Kidney glomerular epithelial cell (primary cell): ENCODE measurements around the gene B4GALT6.
A peak's percentile ranks its signal among the peaks of the same experiment; 100 is the strongest.

Experiments
- DNase-seq: peaks from one replicate; lab custom pipeline; 2025; lab: John Stamatoyannopoulos, UW

Gene B4GALT6

DNA sequence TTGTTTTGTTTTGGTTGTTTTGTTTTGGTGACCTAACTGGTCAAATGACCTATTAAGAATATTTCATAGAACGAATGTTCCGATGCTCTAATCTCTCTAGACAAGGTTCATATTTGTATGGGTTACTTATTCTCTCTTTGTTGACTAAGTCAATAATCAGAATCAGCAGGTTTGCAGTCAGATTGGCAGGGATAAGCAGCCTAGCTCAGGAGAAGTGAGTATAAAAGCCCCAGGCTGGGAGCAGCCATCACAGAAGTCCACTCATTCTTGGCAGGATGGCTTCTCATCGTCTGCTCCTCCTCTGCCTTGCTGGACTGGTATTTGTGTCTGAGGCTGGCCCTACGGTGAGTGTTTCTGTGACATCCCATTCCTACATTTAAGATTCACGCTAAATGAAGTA is 92.8 kb downstream of the B4GALT6 start, which contains the start of gene TTR:
Gene TTR (plus strand): TSS at position 250 of the 400 bp plus-strand sequence. CDS start 26 bp downstream, at position 276.
- no peak for DNase-seq

DNA sequence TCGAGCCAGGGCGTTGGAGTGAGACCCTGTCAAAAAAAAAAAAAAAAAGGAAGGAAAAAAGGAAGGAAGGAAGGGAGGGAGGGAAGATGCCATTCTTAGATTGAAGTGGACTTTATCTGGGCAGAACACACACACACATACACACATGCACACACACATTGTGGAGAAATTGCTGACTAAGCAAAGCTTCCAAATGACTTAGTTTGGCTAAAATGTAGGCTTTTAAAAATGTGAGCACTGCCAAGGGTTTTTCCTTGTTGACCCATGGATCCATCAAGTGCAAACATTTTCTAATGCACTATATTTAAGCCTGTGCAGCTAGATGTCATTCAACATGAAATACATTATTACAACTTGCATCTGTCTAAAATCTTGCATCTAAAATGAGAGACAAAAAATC is 93.3 kb downstream of the B4GALT6 start:
- DNase-seq: no peak

- no peak for DNase-seq
Observed at GRCh38 chr18:31590570-31590969, 93.8 kb downstream of the B4GALT6 start.

- DNase-seq: no peak
Observed at GRCh38 chr18:31587529-31587928, 96.9 kb downstream of the B4GALT6 start.

DNA sequence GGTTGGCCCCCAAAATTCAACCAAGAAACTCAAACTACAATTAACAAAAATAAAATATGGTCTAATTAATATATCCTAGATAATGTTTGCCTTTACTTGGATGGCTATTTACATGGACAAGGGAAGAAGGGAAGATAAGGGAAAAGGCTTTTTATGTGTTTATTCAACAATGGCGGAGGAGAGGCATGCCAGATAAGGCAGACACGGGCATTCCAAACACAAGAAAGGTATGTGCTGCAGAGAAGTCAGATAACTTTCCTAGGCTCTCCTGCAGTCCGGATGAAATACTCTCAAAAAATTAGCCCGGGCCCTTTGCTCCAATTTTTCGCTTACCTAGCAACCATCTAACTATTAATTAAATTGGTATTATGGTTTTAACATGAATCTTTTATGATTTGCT is 97.8 kb downstream of the B4GALT6 start:
- DNase-seq: no peak

GRCh38 chr18:31585991-31586390 is 98.4 kb downstream of the B4GALT6 start:
- DNase-seq: no peak

GRCh38 chr18:31583185-31583854 is 101.1 kb downstream of the B4GALT6 start:
- DNase-seq: no peak

- peak; percentile 8 for DNase-seq
Observed at GRCh38 chr18:31581498-31582197, 102.7 kb downstream of the B4GALT6 start.

DNA sequence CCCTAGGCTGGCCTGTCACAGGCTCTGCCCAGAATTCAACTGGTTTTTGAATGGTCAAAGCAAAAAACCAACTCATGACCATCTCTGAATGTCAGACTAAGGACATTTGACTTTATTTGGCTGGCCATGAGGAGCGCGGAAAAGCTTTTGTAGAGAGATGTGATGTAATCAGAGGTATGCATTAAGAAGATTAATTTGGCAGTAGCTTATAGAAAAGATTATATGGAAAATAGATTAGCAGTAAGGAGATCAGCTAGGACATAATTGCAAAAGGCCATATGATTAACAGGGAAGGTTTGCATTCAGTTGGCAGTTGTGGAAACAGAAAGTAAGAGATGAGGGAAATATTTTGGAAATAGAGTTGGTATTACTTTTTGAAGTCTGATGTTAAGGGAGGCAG is 105.0 kb downstream of the B4GALT6 start:
- DNase-seq: no peak

- DNase-seq: no peak
Observed at GRCh38 chr18:31578126-31578525, 106.3 kb downstream of the B4GALT6 start.

DNA sequence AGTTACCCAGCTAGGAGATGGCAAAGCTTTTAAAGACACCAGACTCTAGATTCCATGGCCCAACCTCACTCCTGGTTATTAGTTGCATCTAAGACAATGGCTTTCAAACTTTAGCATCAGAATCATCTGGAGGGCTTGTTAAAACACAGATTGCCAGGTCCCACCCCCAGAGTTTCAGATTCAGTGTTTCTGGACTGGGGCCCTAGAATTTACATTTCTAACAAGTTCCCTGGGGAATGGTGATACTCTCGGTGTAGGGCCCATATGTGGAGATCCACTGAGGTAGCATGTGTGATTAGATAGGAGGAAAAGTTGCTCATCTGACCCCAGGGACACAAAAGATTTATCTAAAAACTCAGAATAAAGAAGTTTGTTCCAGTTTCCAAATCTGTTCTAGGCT is 107.2 kb downstream of the B4GALT6 start:
- DNase-seq: no peak

- no peak for DNase-seq
Observed at GRCh38 chr18:31576670-31577069, 107.7 kb downstream of the B4GALT6 start.

- DNase-seq: no peak
Observed at GRCh38 chr18:31575515-31576257, 108.7 kb downstream of the B4GALT6 start.

DNA sequence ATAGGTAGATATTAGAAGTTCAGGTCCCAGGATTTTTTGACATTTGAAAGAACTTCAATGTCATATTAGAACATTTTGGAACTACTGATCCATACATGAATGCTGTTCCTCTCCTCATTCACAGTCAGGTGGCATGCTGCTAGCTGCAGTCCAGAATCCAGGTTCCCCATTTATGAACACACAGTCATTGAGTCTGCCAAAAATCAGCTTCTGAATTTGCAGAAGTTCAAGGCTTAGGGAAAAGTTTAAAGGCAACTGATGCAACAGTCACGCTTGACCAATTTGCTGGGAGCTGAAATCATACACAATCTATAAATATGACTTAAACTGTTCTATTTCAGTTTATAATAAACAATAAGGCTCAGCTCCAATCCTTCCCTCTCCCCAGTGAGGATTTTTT is 110.0 kb downstream of the B4GALT6 start:
- DNase-seq: no peak
